ENCODE results near the gene FARP1.

The FARP1 gene

DNA sequence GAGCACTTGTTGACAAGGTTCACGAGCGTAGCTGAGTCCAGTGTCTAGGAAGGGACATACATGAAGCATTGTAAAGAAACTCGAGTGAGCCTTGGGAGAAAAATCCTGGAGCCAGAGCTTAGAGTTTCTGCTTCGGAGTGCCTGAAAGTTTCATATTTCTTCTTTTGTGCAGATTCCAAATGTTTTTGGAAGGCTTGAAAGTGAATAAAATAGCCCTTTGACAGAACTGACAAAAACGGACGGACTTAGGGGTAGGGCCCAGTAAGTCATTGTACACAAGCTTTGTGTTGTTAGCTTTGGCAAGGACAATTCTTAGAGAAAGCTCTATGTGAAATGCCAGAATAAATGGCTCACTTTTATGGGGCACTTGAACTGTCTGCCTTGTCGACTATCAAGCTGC lies 31.4 kb downstream of the FARP1 start:
- peak overlapping the region; percentile 94; the same call in 1 of the 2 replicates for H3K27ac ChIP-seq
- TF ChIP-seq EZH2 (IDR thresholded peaks at IDR 0.05) (no peak), POLR2AphosphoS5 (IDR thresholded peaks at IDR 0.05; ENCODE audit: borderline replicate concordance, low read depth, low read length) (no peak), FOXP2 (optimal IDR thresholded peaks at IDR 0.05; ENCODE audit: control extremely low read depth, extremely low read length, insufficient read depth) (no peak)
- DNase-seq (ENCODE audit: low read depth, low spot score) = no peak
- no peaks in the 10 kb centered on the region for H3K9me3 ChIP-seq (ENCODE audit: low read depth, low read length)
- H3K4me3 ChIP-seq = no peak overlapping the region
- no peak overlapping the region for H3K9ac ChIP-seq (ENCODE audit: insufficient read length)
- H3K36me3 ChIP-seq (ENCODE audit: insufficient read depth, low read length) = peaks cover 5% of the 10 kb centered on the region; the same call in 1 of the 2 replicates

DNA sequence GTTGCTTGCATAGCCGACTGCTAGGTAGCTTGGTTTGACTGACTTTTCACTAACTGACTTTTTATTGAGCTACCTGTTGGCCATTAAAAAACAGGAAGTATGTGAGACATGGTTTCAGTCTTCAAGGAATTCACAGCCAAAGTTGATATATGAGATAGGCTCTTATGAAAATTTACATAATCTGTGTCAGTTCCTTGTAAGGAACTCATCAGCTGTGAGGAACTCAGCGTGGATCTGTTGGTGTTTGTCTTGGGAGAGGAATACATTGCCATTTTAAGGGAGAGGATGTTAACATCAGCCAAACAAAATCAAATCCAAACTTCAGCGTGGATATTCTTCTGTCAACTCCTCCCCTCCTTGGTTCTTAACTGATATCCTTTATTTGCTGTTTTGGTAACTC lies 32.1 kb downstream of the FARP1 start:
- Histone ChIP-seq H3K36me3 (ENCODE audit: insufficient read depth, low read length) (peaks cover 5% of the 10 kb centered on the region; the same call in 1 of the 2 replicates), H3K9ac (ENCODE audit: insufficient read length) (no peak overlapping the region), H3K9me3 (ENCODE audit: low read depth, low read length) (no peaks in the 10 kb centered on the region), H3K4me3 (no peak overlapping the region), H3K27ac (no peak overlapping the region)
- no peak for DNase-seq (ENCODE audit: low read depth, low spot score)
- TF ChIP-seq POLR2AphosphoS5 (IDR thresholded peaks at IDR 0.05; ENCODE audit: borderline replicate concordance, low read depth, low read length) = no peak
- TF ChIP-seq EZH2 (IDR thresholded peaks at IDR 0.05) = no peak
- no peak for TF ChIP-seq FOXP2 (optimal IDR thresholded peaks at IDR 0.05; ENCODE audit: control extremely low read depth, extremely low read length, insufficient read depth)

DNA sequence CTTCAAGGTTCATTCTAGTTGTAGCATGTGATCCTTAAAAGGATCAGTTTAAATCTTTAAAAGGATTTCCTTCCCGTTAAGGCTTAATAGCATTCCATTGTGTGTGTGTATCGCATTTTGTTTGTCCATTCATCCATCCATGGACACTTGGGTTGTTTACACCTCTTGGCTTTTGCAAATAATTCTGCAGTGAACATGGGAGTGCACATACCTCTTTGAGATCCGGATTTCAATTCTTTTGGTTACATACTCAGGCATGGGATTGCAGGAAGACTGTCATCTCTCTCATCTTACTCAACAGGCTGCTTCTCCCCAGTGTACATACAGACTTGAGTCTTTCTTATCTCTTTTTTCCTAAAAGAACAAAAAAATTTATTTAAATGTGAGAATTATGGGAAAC lies 32.9 kb downstream of the FARP1 start:
- no peak overlapping the region for H3K4me3 ChIP-seq
- H3K36me3 ChIP-seq (ENCODE audit: insufficient read depth, low read length) = peaks cover 5% of the 10 kb centered on the region; the same call in 1 of the 2 replicates
- DNase-seq (ENCODE audit: low read depth, low spot score) = no peak
- no peaks in the 10 kb centered on the region for H3K9me3 ChIP-seq (ENCODE audit: low read depth, low read length)
- TF ChIP-seq FOXP2 (optimal IDR thresholded peaks at IDR 0.05; ENCODE audit: control extremely low read depth, extremely low read length, insufficient read depth) (no peak), EZH2 (IDR thresholded peaks at IDR 0.05) (no peak), POLR2AphosphoS5 (IDR thresholded peaks at IDR 0.05; ENCODE audit: borderline replicate concordance, low read depth, low read length) (no peak)
- no peak overlapping the region for H3K9ac ChIP-seq (ENCODE audit: insufficient read length)
- H3K27ac ChIP-seq = no peak overlapping the region

DNA sequence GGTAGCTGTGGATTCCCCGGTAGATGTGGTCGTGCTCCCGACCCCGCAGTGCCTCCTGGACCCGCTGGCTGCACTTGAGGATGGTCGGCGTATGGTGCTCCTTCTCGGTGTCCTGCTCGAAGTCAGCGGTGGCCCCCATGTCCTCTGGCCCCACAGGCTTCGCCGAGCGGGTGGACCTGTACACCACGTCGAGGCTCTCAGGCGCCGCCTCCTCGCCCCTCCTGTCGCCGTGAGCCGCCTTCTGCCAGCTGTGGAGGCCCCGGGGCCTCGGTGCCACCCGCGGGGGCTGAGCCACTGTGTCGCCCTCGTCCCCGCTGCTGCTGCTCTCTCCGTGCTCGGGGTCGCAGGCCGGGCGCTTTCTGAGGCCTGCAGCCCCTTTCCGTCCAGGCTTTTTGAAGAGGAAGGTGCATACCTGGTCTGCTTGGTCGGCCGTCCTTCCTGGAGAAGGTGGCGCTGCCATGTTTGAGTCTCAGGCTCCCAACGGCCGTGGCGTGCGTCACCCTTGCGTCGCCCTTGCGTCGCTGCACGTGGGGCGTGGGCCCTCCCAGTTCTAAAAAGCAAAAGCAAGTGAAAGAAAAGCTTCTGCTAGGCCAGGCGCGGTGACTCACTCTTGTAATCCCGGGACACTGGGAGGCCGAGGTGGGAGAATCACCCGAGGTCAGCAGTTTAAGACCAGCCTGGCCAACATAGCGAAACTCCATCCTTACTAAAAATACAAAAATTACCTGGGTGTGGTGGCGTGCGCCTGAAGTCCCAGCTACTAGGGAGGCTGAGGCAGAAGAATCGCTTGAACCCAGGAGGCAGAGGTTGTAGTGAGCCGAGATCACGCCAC lies 34.1 kb downstream of the FARP1 start, which contains the start of gene RNF113B:
Gene RNF113B (minus strand): TSS at position 493 of the 832 bp plus-strand sequence. CDS start 33 bp downstream, at position 460.
- H3K9ac ChIP-seq (ENCODE audit: insufficient read length) = no peak within 1 kb of the TSS
- H3K36me3 ChIP-seq (ENCODE audit: insufficient read depth, low read length) = peaks cover 5% of the 10 kb centered on the region; the same call in 1 of the 2 replicates
- TF ChIP-seq FOXP2 (optimal IDR thresholded peaks at IDR 0.05; ENCODE audit: control extremely low read depth, extremely low read length, insufficient read depth) = no peak
- TF ChIP-seq EZH2 (IDR thresholded peaks at IDR 0.05) = no peak
- no peak for TF ChIP-seq POLR2AphosphoS5 (IDR thresholded peaks at IDR 0.05; ENCODE audit: borderline replicate concordance, low read depth, low read length)
- H3K27ac ChIP-seq = no peak within 1 kb of the TSS
- H3K9me3 ChIP-seq (ENCODE audit: low read depth, low read length) = no peaks in the 10 kb centered on the region
- no peak within 1 kb of the TSS for H3K4me3 ChIP-seq
- no peak for DNase-seq (ENCODE audit: low read depth, low spot score)

- Histone ChIP-seq H3K9ac (ENCODE audit: insufficient read length) (no peak overlapping the region), H3K4me3 (no peak overlapping the region), H3K27ac (peak overlapping the region; percentile 61; the same call in 1 of the 2 replicates), H3K36me3 (ENCODE audit: insufficient read depth, low read length) (peaks cover 5% of the 10 kb centered on the region; the same call in 1 of the 2 replicates), H3K9me3 (ENCODE audit: low read depth, low read length) (no peaks in the 10 kb centered on the region)
- TF ChIP-seq EZH2 (IDR thresholded peaks at IDR 0.05) (no peak), FOXP2 (optimal IDR thresholded peaks at IDR 0.05; ENCODE audit: control extremely low read depth, extremely low read length, insufficient read depth) (no peak), POLR2AphosphoS5 (IDR thresholded peaks at IDR 0.05; ENCODE audit: borderline replicate concordance, low read depth, low read length) (no peak)
- no peak for DNase-seq (ENCODE audit: low read depth, low spot score)
Measured at GRCh38 chr13:98180092-98180491, 37.2 kb downstream of the FARP1 start.

DNA sequence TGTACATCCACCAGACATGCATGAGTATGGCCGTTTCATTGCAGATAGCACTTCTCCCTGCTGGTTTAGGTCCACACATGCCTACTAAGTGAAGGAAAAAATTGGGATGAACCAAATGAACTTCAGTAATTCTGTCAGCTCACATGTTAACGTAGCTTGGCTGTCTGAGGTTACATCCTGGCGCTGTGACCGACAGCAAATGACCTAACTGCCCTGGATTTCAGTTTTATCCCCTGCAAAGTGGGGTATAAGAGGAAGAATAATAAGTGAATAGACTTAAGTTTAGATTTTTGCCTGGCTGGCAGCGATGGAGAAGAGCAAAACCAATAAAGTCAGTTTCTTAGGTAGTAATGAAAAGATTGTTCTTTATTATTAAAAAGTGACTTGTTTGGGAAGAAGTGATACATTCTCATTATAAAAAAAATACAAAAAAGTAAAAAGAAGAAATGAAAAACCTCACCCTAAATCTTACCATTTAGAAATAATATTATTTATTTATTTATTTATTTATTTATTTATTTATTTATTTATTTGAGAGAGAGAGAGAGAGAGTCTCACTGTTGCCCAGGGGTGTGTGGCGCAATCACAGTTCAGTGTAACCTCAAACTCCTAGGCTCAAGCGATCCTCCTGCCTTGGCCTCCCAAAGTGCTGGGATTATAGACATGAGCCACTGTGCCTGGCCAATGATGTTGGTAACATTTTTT lies 38.4 kb downstream of the FARP1 start:
- TF ChIP-seq FOXP2 (optimal IDR thresholded peaks at IDR 0.05; ENCODE audit: control extremely low read depth, extremely low read length, insufficient read depth) (no peak), POLR2AphosphoS5 (IDR thresholded peaks at IDR 0.05; ENCODE audit: borderline replicate concordance, low read depth, low read length) (no peak), EZH2 (IDR thresholded peaks at IDR 0.05) (no peak)
- Histone ChIP-seq H3K36me3 (ENCODE audit: insufficient read depth, low read length) (peaks cover 4% of the 10 kb centered on the region; the same call in 1 of the 2 replicates), H3K27ac (0 out of 2 replicates have a peak overlapping the region, but pooled peaks have one; percentile 61), H3K4me3 (no peak overlapping the region), H3K9ac (ENCODE audit: insufficient read length) (no peak overlapping the region), H3K9me3 (ENCODE audit: low read depth, low read length) (no peaks in the 10 kb centered on the region)
- DNase-seq (ENCODE audit: low read depth, low spot score) = no peak

- Histone ChIP-seq H3K9ac (ENCODE audit: insufficient read length) (no peak overlapping the region), H3K9me3 (ENCODE audit: low read depth, low read length) (no peaks in the 10 kb centered on the region), H3K36me3 (ENCODE audit: insufficient read depth, low read length) (no peaks in the 10 kb centered on the region; the same call in 1 of the 2 replicates), H3K27ac (no peak overlapping the region), H3K4me3 (no peak overlapping the region)
- no peak for TF ChIP-seq EZH2 (IDR thresholded peaks at IDR 0.05)
- DNase-seq (ENCODE audit: low read depth, low spot score) = no peak
Measured at GRCh38 chr13:98182153-98182552, 39.3 kb downstream of the FARP1 start.

GRCh38 chr13:98182589-98182988 lies 39.7 kb downstream of the FARP1 start:
- Histone ChIP-seq H3K9me3 (ENCODE audit: low read depth, low read length) (no peaks in the 10 kb centered on the region), H3K36me3 (ENCODE audit: insufficient read depth, low read length) (no peaks in the 10 kb centered on the region), H3K27ac (no peak overlapping the region), H3K9ac (ENCODE audit: insufficient read length) (no peak overlapping the region), H3K4me3 (no peak overlapping the region)
- no peak for DNase-seq (ENCODE audit: low read depth, low spot score)
- no peak for TF ChIP-seq FOXP2 (optimal IDR thresholded peaks at IDR 0.05; ENCODE audit: control extremely low read depth, extremely low read length, insufficient read depth)
- no peak for TF ChIP-seq POLR2AphosphoS5 (IDR thresholded peaks at IDR 0.05; ENCODE audit: borderline replicate concordance, low read depth, low read length)
- no peak for TF ChIP-seq EZH2 (IDR thresholded peaks at IDR 0.05)

Data from SK-N-MC (cell line).